Astrocyte of the hippocampus (primary cell): ENCODE measurements around the gene SYNJ1.
"Not testable (repeated sequence)": the region's sequence is repeated elsewhere in the genome, so short reads cannot be mapped to it uniquely, and the experiment has no call there.

Experiments used
- DNase-seq: peaks from one replicate; pipeline ENCODE4 v3.0.0; 2011; ENCODE audit warnings: low read depth, low spot score

The SYNJ1 gene

GRCh38 chr21:32727687-32728455 lies at the start of gene SYNJ1:
Gene SYNJ1 (minus strand): TSS chr21:32728013. CDS start chr21:32726895, 1,118 bp downstream.
- peak; percentile 99 for DNase-seq

DNA sequence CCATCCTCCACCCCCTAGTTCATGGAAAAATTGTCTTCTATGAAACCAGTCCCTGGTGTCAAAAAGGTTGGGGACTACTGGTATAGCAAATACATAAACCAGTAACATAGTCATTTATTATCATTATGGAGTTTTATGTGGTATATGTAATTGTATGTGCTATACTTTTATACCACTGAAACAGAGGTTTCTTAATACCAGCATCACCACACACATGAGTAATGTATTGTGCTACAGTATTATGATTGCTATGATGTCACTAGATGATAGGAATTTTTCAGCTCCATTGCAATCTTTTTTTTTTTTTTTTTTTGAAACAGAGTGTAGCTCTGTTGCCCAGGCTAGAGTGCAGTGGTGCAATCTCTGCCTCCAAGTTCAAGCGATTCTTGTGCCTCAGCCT lies 49.5 kb upstream of the SYNJ1 start:
- no peak for DNase-seq

- no peak for DNase-seq
Measured at GRCh38 chr21:32776743-32777142, 48.9 kb upstream of the SYNJ1 start.

DNA sequence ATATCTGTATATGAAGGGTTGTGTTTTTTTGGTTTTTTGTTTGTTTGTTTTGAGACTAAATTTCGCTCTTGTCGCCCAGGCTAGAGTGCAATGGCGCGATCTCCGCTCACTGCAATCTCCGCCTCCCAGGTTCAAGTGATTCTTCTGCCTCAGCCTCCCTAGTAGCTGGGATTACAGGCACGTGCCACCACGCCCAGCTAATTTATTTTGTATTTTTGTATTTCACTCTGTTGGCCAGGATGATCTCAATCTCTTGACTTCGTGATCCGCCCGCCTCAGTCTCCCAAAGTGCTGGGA lies 45.2 kb upstream of the SYNJ1 start:
- not testable (repeated sequence) for DNase-seq

DNA sequence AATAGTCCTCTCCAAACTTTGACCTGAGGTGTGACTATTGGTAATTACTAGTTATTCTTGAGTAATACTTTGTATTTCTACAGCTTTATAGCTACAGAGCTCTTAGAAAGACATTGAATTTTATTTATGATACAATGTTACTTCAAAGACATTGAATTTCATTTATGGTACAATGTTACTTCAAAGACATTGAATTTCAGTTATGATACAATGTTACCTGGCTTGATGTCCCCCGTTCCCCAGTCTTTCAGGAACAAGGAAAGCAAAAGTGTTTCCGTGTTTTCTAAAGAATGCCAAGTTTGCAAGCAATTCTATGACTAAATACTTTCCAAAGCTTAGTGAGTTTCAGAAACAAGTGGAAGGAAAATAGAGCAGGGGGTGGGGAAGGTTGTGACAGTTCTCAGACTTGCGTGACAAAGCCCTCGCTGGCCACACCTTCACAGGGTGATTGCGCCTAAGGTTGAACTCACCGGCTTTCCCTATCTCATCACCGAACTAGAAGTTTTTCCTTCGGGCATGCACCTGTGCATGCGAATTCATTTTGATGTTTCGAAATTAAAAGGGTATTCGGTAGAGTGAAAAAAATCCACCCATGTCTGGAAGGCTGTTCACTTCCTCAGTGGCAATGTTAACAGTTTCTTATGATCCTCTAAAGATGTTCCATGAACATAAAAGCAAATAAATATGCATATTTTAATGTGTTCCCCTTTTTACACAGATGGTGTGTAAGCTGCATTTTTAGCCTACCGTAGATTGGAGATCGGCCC lies 44.7 kb upstream of the SYNJ1 start:
- peak; percentile 52 for DNase-seq

GRCh38 chr21:32770871-32771523 lies 43.2 kb upstream of the SYNJ1 start:
- peak; percentile 79 for DNase-seq

- DNase-seq, result no peak
Measured at GRCh38 chr21:32768530-32768929, 40.7 kb upstream of the SYNJ1 start.

DNA sequence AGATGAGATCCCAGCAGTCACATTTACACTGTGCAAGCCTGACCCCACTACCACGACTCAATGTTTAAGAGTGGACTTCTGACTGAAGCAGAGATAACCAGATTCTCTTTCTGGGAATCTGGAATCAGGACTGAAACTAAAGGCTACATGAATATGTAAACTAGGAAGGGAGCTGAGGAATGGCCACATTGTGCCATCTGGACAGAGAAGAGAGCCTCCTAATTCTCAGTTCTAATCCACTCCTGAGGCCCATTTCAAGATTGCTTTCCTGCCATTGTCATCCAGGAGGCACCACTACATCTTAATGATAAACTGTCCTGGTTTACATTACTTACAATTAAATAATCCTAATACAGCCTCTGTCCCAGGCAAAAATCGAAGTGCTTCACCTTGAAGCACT lies 37.2 kb upstream of the SYNJ1 start:
- no peak for DNase-seq

DNA sequence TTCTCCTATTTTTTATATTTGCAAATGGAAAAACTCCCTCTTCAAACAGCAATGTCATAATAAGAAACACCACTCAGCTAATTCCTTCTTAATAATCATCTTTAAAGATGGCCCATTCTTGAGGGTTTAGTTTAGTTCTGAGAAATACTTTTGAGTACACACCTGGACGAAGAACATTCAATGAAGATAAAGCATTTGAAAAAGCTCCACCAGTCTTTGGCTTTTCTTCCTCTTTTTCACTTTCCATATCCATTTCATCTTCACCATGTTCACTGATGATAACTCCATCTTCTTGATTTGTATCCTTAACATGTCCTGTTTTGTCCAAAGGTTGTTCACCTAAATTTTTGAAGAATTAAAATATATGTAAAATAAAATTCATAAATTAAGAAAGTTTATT lies 36.4 kb upstream of the SYNJ1 start:
- no peak for DNase-seq

DNA sequence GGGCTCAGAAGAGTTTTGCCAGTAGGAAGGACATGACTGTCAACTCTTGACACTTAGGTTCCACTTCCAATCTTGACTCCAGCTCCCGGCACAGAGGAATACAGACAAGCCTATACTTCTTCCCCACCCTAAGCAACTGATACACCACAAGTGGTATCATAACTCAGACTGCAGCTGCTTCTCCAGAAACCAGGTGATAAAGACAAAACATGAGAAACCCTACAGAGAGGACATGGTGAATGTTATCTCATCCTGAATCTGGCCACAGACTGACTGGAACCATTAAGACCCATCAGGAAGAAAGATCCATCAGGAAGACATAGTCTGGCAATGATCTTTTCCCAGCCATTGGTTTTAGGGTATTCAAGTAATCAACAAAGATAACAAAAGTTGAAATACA lies 30.0 kb upstream of the SYNJ1 start:
- no peak for DNase-seq

- no peak for DNase-seq
Measured at GRCh38 chr21:32756096-32756495, 28.3 kb upstream of the SYNJ1 start.

DNA sequence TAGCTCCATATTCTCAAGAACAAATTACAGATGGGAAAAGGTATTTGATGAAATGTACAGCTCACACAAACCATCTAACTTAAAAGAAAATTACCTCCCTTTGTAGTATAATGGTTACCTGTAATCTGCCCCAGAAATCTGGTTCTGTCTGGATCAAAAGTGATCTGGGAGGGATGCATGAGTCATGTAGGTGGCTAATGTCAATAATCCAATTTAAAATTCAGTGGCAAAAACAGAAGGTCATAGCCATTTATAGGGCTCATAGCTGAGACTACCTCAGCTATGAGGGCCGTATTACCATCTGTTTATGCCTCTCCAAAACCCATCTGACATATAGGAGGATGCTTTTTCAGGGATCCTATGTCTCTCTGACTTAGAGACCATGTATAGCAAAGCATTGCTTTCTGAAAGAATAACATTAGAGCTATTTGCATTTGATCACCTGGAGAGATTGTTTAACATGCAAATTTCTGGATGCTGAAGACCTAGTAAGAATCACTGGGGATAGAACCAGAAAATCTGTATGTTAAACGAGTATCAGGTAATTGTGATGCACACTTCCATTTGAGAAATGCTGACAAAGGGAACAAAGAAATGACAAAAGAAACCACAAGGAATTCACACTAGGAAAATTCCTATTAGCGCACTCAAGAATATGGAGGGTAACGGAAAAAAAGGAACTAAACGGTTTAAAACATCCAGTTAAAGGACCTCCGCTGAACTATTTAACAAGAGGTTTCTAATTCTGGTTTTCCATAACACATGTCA lies 26.2 kb upstream of the SYNJ1 start:
- no peak for DNase-seq

DNA sequence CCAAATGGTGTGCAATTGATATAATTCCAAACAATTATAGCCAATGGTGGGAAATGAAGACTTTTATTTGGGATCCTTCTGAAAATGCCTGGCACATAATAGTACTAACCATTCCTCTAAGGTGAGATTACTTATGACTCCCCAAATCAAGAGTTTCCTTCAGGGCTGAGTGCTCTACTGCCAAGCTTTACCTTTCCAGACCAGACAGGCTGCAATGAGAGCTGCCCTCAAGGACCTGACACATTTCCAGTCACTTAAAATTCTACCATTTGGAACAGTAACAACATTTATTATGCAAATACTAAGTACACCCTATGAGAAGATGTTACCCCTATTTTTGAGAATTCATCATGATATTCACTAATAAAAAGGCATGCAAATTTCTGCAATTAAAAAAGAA lies 22.6 kb upstream of the SYNJ1 start:
- DNase-seq, result no peak

- DNase-seq, result no peak
Measured at GRCh38 chr21:32749662-32750061, 21.8 kb upstream of the SYNJ1 start.

DNA sequence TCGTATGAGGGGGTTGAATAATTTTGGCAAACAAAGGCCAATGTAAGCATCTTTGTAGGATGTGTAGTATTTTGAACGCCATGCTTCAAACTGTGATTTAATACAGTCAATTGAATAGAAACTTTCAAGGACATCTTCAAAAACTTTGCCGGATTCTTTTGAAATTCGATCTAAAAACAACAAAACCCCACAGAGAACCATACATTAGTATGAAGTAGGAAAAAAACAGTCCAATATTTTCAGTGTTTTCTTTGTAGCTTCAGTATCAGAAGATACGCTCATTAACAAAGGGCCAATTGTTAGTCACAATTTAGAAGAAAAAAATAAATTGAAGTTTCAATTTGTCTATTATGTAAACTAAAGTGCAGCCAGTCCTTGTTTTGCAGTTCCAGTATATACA lies 20.7 kb upstream of the SYNJ1 start:
- no peak for DNase-seq

- no peak for DNase-seq
Measured at GRCh38 chr21:32747396-32747795, 19.6 kb upstream of the SYNJ1 start.

DNA sequence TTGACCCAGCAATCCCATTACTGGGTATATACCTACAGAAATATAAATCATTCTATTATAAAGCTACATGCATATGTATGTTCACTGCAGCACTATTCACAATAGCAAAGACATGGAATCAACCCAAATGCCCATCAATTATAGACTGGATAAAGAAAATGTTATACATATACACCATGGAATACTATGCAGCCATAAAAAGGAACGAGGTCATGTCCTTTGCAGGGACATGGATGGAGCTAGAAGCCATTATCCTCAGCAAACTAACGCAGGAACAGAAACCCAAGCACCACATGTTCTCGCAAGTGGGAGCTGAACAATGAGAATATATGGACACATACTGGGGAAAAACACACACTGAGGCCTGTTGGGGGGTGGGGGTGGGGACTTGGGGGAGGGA lies 18.9 kb upstream of the SYNJ1 start:
- not testable (repeated sequence) for DNase-seq

GRCh38 chr21:32742396-32742795 lies 14.6 kb upstream of the SYNJ1 start:
- DNase-seq, result no peak

DNA sequence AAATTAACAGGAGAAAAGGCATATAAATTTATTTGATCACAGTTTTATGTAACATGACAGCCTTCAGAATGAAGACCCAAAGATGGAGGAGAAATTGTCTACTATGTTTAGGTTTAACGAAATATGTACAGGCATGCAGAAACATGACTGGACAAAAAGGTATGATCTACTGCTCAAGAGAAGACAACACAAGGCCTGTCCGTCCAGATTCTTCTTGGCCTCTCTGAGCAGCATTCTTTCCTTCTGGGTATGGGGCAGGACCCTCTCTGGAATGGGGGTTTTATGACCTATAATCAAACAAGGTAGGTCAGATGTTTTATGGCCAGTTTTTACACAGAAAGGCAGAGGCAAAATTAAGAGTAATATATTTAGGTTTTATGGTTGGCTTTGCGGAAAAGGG lies 13.5 kb upstream of the SYNJ1 start:
- no peak for DNase-seq

DNA sequence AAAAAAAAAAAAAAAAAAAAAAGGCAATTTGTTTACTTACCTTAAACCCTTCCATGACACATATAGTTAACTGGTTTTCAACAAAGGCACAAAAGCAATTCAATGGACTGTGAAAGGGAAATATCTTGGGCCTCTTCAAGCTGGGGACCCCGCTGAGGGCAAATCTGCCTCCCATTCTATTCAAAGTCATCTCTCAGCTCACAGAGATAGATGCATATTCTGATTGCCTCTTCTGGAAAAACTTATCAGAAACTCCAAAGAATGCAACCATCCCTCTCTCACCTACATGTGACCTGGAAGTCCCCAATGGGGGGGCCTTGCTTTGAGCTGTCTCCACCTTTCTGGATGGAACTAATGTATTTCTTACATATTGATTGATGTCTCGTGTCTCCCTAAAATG lies 12.1 kb upstream of the SYNJ1 start:
- DNase-seq, result no peak

- DNase-seq, result not testable (repeated sequence)
Measured at GRCh38 chr21:32736083-32736482, 8.3 kb upstream of the SYNJ1 start.

GRCh38 chr21:32735524-32735923 lies 7.7 kb upstream of the SYNJ1 start:
- no peak for DNase-seq
